GM12873 (cell line): ENCODE results near the gene LRGUK.

ENCODE experiments used
- TF ChIP-seq, protein P1 (sequence below): IDR thresholded peaks from 2 replicates; pipeline ENCODE4 v1.5.1; 2012; ENCODE audit warnings: low read depth, mild to moderate bottlenecking, moderate library complexity, low read length, control low read depth; ENCODE audit not compliant: insufficient read depth; ENCODE audit errors: missing control alignments

LRGUK gene, protein sequence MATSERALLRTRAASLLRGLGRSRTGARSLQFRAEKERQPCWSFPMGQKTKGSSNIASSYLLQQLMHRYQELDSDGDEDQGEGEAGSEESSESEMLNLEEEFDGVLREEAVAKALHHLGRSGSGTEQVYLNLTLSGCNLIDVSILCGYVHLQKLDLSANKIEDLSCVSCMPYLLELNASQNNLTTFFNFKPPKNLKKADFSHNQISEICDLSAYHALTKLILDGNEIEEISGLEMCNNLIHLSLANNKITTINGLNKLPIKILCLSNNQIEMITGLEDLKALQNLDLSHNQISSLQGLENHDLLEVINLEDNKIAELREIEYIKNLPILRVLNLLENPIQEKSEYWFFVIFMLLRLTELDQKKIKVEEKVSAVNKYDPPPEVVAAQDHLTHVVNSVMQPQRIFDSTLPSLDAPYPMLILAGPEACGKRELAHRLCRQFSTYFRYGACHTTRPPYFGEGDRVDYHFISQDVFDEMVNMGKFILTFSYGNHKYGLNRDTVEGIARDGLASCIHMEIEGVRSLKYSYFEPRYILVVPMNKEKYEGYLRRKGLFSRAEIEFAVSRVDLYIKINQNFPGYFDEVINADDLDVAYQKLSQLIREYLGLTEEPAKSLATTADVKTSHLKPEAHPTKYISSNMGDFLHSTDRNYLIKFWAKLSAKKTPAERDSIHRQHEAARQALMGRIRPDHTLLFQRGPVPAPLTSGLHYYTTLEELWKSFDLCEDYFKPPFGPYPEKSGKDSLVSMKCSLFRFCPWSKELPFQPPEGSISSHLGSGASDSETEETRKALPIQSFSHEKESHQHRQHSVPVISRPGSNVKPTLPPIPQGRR

GRCh38 chr7:134126966-134127848 lies at the start of gene LRGUK:
Gene LRGUK (plus strand): TSS chr7:134127340. CDS start chr7:134127368, 28 bp downstream.
- TF ChIP-seq, protein P1, sequence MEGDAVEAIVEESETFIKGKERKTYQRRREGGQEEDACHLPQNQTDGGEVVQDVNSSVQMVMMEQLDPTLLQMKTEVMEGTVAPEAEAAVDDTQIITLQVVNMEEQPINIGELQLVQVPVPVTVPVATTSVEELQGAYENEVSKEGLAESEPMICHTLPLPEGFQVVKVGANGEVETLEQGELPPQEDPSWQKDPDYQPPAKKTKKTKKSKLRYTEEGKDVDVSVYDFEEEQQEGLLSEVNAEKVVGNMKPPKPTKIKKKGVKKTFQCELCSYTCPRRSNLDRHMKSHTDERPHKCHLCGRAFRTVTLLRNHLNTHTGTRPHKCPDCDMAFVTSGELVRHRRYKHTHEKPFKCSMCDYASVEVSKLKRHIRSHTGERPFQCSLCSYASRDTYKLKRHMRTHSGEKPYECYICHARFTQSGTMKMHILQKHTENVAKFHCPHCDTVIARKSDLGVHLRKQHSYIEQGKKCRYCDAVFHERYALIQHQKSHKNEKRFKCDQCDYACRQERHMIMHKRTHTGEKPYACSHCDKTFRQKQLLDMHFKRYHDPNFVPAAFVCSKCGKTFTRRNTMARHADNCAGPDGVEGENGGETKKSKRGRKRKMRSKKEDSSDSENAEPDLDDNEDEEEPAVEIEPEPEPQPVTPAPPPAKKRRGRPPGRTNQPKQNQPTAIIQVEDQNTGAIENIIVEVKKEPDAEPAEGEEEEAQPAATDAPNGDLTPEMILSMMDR = no peak

- TF ChIP-seq, protein P1 = no peak
These were observed 48.1 kb upstream of the LRGUK start for GRCh38 chr7:134078991-134079390.

GRCh38 chr7:134081695-134082094 lies 45.4 kb upstream of the LRGUK start:
- TF ChIP-seq, protein P1 = no peak

- TF ChIP-seq, protein P1 = no peak
These were observed 43.2 kb upstream of the LRGUK start for GRCh38 chr7:134083766-134084487.

DNA sequence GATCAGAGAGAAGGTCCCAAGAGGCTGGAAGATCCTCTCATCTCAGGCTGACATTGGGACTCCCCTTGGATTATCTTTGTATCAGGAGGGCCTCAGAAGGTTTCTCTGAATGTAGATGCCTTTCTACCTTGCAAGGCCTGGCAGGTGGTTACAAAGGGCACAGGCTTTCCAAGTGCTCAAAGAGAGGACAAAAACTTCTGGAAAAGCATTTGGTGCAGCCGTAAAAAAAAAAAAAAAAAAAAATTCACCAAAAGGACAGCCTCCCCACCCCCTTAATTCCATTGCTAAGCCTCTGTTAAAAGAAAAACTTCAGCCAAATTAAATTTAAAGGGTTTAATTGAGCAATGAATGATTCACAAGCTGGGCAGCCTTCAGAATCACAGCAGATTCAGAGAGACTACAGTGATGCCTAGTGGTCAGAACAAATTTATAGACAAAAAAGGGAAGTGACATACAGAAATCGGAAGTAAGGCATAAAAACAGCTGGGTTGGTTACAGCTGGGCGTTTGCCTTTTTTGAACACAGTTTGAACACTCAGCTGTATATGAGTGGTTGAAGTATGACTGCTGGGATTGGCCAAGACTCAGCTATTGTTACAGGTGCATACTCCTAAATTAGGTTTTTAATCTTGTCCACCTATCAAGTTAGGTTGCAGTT lies 42.5 kb upstream of the LRGUK start:
- TF ChIP-seq, protein P1 = no peak

GRCh38 chr7:134085311-134085710 lies 41.8 kb upstream of the LRGUK start:
- TF ChIP-seq, protein P1 = no peak
